OCI-M2 (cell line): Measurements from ENCODE around the gene UBE2B.
A peak's percentile ranks its signal among the peaks of the same experiment; 100 is the strongest.
"Not testable (repeated sequence)": the region's sequence is repeated elsewhere in the genome, so short reads cannot be mapped to it uniquely, and the experiment has no call there.

ENCODE experiments used
- DNase-seq: peaks from one replicate; lab custom pipeline; 2025; ENCODE audit not compliant: unreplicated experiment; lab: John Stamatoyannopoulos, UW

The UBE2B gene

GRCh38 chr5:134397196-134397595 is 25.8 kb downstream of the UBE2B start:
- DNase-seq, result no peak

- no peak for DNase-seq
Measured at GRCh38 chr5:134398609-134399155, 27.3 kb downstream of the UBE2B start.

- no peak for DNase-seq
Measured at GRCh38 chr5:134403951-134404350, 32.6 kb downstream of the UBE2B start.

GRCh38 chr5:134406390-134406789 is 35.0 kb downstream of the UBE2B start:
- DNase-seq, result no peak

GRCh38 chr5:134409321-134409720 is 38.0 kb downstream of the UBE2B start:
- no peak for DNase-seq

- no peak for DNase-seq
Measured at GRCh38 chr5:134410822-134411221, 39.5 kb downstream of the UBE2B start.

GRCh38 chr5:134411228-134411545 is 39.8 kb downstream of the UBE2B start:
- no peak for DNase-seq

GRCh38 chr5:134411546-134412266 is 40.3 kb downstream of the UBE2B start, which contains the start of gene CDKN2AIPNL:
Gene CDKN2AIPNL, minus strand, starts transcription at chr5:134411881. Its CDS starts 27 bp downstream, at chr5:134411854.
- peak; percentile 8 for DNase-seq

GRCh38 chr5:134413046-134413445 is 41.7 kb downstream of the UBE2B start:
- DNase-seq, result no peak

GRCh38 chr5:134417707-134418106 is 46.3 kb downstream of the UBE2B start:
- DNase-seq, result no peak

- no peak for DNase-seq
Measured at GRCh38 chr5:134418958-134419357, 47.6 kb downstream of the UBE2B start.

- no peak for DNase-seq
Measured at GRCh38 chr5:134420343-134420742, 49.0 kb downstream of the UBE2B start.

GRCh38 chr5:134421038-134421437 is 49.7 kb downstream of the UBE2B start:
- DNase-seq, result not testable (repeated sequence)

GRCh38 chr5:134422791-134423365 is 51.5 kb downstream of the UBE2B start:
- DNase-seq, result no peak

- no peak for DNase-seq
Measured at GRCh38 chr5:134423376-134423775, 52.0 kb downstream of the UBE2B start.

GRCh38 chr5:134426361-134426760 is 55.0 kb downstream of the UBE2B start:
- no peak for DNase-seq

GRCh38 chr5:134427540-134428041 is 56.2 kb downstream of the UBE2B start:
- DNase-seq, result no peak

GRCh38 chr5:134430001-134430569 is 58.7 kb downstream of the UBE2B start:
- DNase-seq, result no peak

- no peak for DNase-seq
Measured at GRCh38 chr5:134432174-134432573, 60.8 kb downstream of the UBE2B start.

GRCh38 chr5:134432677-134433359 is 61.4 kb downstream of the UBE2B start:
- DNase-seq, result no peak

GRCh38 chr5:134435560-134435959 is 64.2 kb downstream of the UBE2B start:
- no peak for DNase-seq
